Subcutaneous adipose tissue (tissue), 4 donors: Measurements from ENCODE around the gene NDNF. TPM values are rescaled to one million over a fixed set of nuclear protein-coding genes. Genes with fewer than 3 reads are reported as not detected.

ENCODE experiments used
- CTCF ChIP-seq: fragments of 450-650 bp; IDR thresholded peaks from one replicate; pipeline ENCODE4 v1.5.1; 2016; ENCODE audit warnings: low read depth, mild to moderate bottlenecking, control low read depth, antibody characterized with exemption, moderate library complexity
- total RNA-seq, 4 donors: library from RNA; depleted of rRNA; stranded (reverse); fragments of >200 nt; gene quantifications; one replicate each; pipeline ENCODE4 v1.1.0, GENCODE V29; 2016

The NDNF gene
- total RNA-seq, 4 donors from 2014 or later: 3.9 to 6.6 (median 4.5) TPM

GRCh38 chr4:121088867-121089266, 16.5 kb upstream of the NDNF start:
- no peak for TF ChIP-seq CTCF

GRCh38 chr4:121079376-121079775, 7.0 kb upstream of the NDNF start:
- TF ChIP-seq CTCF: no peak

- TF ChIP-seq CTCF: no peak
These were observed 5.2 kb upstream of the NDNF start for GRCh38 chr4:121077496-121077895.

GRCh38 chr4:121076416-121076815, 4.1 kb upstream of the NDNF start:
- TF ChIP-seq CTCF: no peak

- TF ChIP-seq CTCF: no peak
These were observed 1.5 kb upstream of the NDNF start for GRCh38 chr4:121073672-121074381.

GRCh38 chr4:121073004-121073435, 685 bp upstream of the NDNF start:
- TF ChIP-seq CTCF: no peak

DNA sequence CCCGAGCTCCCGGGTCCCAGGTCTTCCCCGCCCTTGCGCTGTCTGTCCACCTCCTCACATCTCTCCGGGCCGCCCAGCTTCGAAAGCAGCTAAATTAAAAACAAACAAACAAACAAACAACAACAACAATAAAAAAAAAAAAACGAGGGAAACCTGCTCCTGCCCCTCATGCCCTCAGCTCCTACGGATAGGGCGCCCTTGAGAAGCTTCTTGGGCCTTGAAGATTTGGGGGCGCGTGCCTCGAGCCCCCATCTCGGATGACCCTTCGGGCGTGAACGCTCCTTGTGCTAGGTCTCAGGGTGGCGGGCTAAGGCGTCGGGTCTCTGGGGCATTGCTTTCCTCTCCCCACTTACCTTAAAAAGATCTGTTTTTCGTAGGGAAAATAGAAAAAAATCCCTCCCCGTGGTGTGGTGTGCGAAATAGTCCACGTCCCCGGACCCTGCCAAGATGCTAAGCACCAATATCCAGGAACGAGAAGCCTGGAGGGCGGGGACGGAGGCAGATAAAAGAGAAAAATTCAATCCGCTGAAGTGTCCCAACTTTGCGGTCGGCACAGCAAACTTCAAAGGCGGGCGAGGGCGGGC, 603 bp downstream of the NDNF start:
- no peak for TF ChIP-seq CTCF
